ENCODE data around the gene RNASE2. TPM values are rescaled to one million over a fixed set of nuclear protein-coding genes. Genes with fewer than 3 reads are reported as not detected.
"Not testable (repeated sequence)": the region's sequence is repeated elsewhere in the genome, so short reads cannot be mapped to it uniquely, and the experiment has no call there.

Gene RNASE2
- polyA plus RNA-seq, 10 donors = 0.50 to 2.4 (median 0.99) TPM

GRCh38 chr14:20980906-20981305 lies 25.6 kb downstream of the RNASE2 start:
- DNase-seq = no peak

GRCh38 chr14:20982646-20983369 lies 27.5 kb downstream of the RNASE2 start:
- no peak for DNase-seq

GRCh38 chr14:20985650-20986049 lies 30.4 kb downstream of the RNASE2 start:
- DNase-seq = not testable (repeated sequence)

GRCh38 chr14:20986811-20987210 lies 31.5 kb downstream of the RNASE2 start:
- DNase-seq = peak in 2 of 3 donors; percentile 6 to 86

- peak in 1 of 3 donors; percentile 14 for DNase-seq
Observed at GRCh38 chr14:20988717-20989470, 33.6 kb downstream of the RNASE2 start.

- DNase-seq = no peak
Observed at GRCh38 chr14:20989471-20989786, 34.1 kb downstream of the RNASE2 start.

GRCh38 chr14:20989787-20990600 lies 34.7 kb downstream of the RNASE2 start, which contains the start of gene METTL17:
METTL17 (plus strand) TSS chr14:20989980; CDS start chr14:20990003, 23 bp downstream.
- DNase-seq = peak; percentile 95 to 97 (median 97)

- no peak for DNase-seq
Observed at GRCh38 chr14:20996521-20996920, 41.2 kb downstream of the RNASE2 start.

- DNase-seq = no peak
Observed at GRCh38 chr14:20997115-20997514, 41.8 kb downstream of the RNASE2 start.

GRCh38 chr14:20997564-20997963 lies 42.3 kb downstream of the RNASE2 start:
- DNase-seq = no peak

GRCh38 chr14:20998139-20998538 lies 42.9 kb downstream of the RNASE2 start:
- no peak for DNase-seq

GRCh38 chr14:20998674-20999366 lies 43.5 kb downstream of the RNASE2 start, which contains the start of gene SLC39A2:
SLC39A2 (plus strand) TSS chr14:20999293; CDS start chr14:20999447, 154 bp downstream.
- no peak for DNase-seq

GRCh38 chr14:20999591-20999990 lies 44.3 kb downstream of the RNASE2 start:
- DNase-seq = no peak

- DNase-seq = no peak
Observed at GRCh38 chr14:21001218-21001617, 45.9 kb downstream of the RNASE2 start.

GRCh38 chr14:21003788-21004346 lies 48.6 kb downstream of the RNASE2 start:
- DNase-seq = no peak

Other genes with a start within 250 kb of the RNASE2 start
- not detected for gene EDDM3A, start 209.6 kb upstream of the RNASE2 start, polyA plus RNA-seq (ENCODE audit: insufficient read length in 10 of 10)
- gene EDDM3B, start 187.1 kb upstream of the RNASE2 start, polyA plus RNA-seq (ENCODE audit: insufficient read length in 10 of 10) = not detected
- 1 to 10 TPM; 5.3 to 7.1 (median 6.1) TPM for gene RNASE6, start 174.2 kb upstream of the RNASE2 start, polyA plus RNA-seq (ENCODE audit: insufficient read length in 10 of 10)
- gene RNASE1, start 152.6 kb upstream of the RNASE2 start, polyA plus RNA-seq (ENCODE audit: insufficient read length in 10 of 10) = 100 to 1,000 TPM; 142 to 246 (median 201) TPM
- 1 to 10 TPM in 1 of 10 donors, under 1 TPM in 4, not detected in 5; 0.19 to 1.2 (median 0.41) TPM for gene RNASE3, start 64.1 kb upstream of the RNASE2 start, polyA plus RNA-seq (ENCODE audit: insufficient read length in 10 of 10)
- gene METTL17, start 34.5 kb downstream of the RNASE2 start, polyA plus RNA-seq (ENCODE audit: insufficient read length in 10 of 10) = 10 to 100 TPM; 33.8 to 75.8 (median 42.9) TPM
- under 1 TPM in 3 of 10 donors, not detected in 7; 0.16 to 0.91 (median 0.43) TPM for gene SLC39A2, start 43.8 kb downstream of the RNASE2 start, polyA plus RNA-seq (ENCODE audit: insufficient read length in 10 of 10)
- 100 to 1,000 TPM in 9 of 10 donors, 10 to 100 TPM in 1; 98.7 to 223 (median 147) TPM for gene NDRG2, start 69.6 kb downstream of the RNASE2 start, polyA plus RNA-seq (ENCODE audit: insufficient read length in 10 of 10)
- gene TPPP2, start 74.7 kb downstream of the RNASE2 start, polyA plus RNA-seq (ENCODE audit: insufficient read length in 10 of 10) = under 1 TPM in 9 of 10 donors, not detected in 1; 0.17 to 0.98 (median 0.58) TPM
- gene RNASE13, start 79.3 kb downstream of the RNASE2 start, polyA plus RNA-seq (ENCODE audit: insufficient read length in 10 of 10) = under 1 TPM in 2 of 10 donors, not detected in 8; 0.33 to 0.34 TPM
- gene RNASE7, start 86.9 kb downstream of the RNASE2 start, polyA plus RNA-seq (ENCODE audit: insufficient read length in 10 of 10) = under 1 TPM in 2 of 10 donors, not detected in 8; 0.14 to 0.18 TPM
- gene RNASE8, start 102.3 kb downstream of the RNASE2 start, polyA plus RNA-seq (ENCODE audit: insufficient read length in 10 of 10) = not detected
- gene ARHGEF40, start 114.8 kb downstream of the RNASE2 start, polyA plus RNA-seq (ENCODE audit: insufficient read length in 10 of 10) = 10 to 100 TPM; 51.4 to 83.0 (median 61.7) TPM
- 10 to 100 TPM; 12.9 to 18.7 (median 16.2) TPM for gene ZNF219, start 143.2 kb downstream of the RNASE2 start, polyA plus RNA-seq (ENCODE audit: insufficient read length in 10 of 10)
- gene TMEM253, start 145.6 kb downstream of the RNASE2 start, polyA plus RNA-seq (ENCODE audit: insufficient read length in 10 of 10) = under 1 TPM; 0.29 to 0.91 (median 0.58) TPM
- under 1 TPM in 5 of 10 donors, not detected in 5; 0.01 to 0.05 (median 0.03) TPM for gene OR5AU1, start 200.6 kb downstream of the RNASE2 start, polyA plus RNA-seq (ENCODE audit: insufficient read length in 10 of 10)

Measured in muscle of back (tissue), 11 donors.